GM06990 (cell line): Measurements from ENCODE around the gene IPO9.
A peak's percentile ranks its signal among the peaks of the same experiment; 100 is the strongest.

Experiments
- DNase-seq: peaks from one replicate; pipeline ENCODE4 v3.0.0-alpha.2; 2011; ENCODE audit not compliant: insufficient read length; ENCODE audit errors: extremely low read depth
- H3K27me3 ChIP-seq: replicated peaks from 2 replicates; pipeline ENCODE4 v1.6.0; 2011; ENCODE audit warnings: low read length; ENCODE audit not compliant: control insufficient read depth, insufficient read depth
- H3K36me3 ChIP-seq: 2 replicates; pipeline ENCODE4 v1.5.1; 2011; ENCODE audit warnings: low read length; ENCODE audit not compliant: control insufficient read depth, insufficient read depth
- H3K4me3 ChIP-seq: replicated peaks from 2 replicates; pipeline ENCODE4 v1.5.1; 2011; ENCODE audit warnings: low read depth, mild to moderate bottlenecking, control low read depth, low read length
- TF ChIP-seq, protein P1 (sequence below): IDR thresholded peaks from 2 replicates; pipeline ENCODE4 v1.5.1; 2011; ENCODE audit warnings: low read length, control low read depth, mild to moderate bottlenecking, inconsistent platforms; ENCODE audit not compliant: insufficient read depth, poor library complexity, severe bottlenecking

The IPO9 gene

GRCh38 chr1:201793306-201793925, 35.5 kb upstream of the IPO9 start:
- no peaks in the 10 kb centered on the region for H3K36me3 ChIP-seq
- no peaks in the 10 kb centered on the region for H3K27me3 ChIP-seq
- no peak overlapping the region for H3K4me3 ChIP-seq
- DNase-seq = no peak
- TF ChIP-seq, protein P1, sequence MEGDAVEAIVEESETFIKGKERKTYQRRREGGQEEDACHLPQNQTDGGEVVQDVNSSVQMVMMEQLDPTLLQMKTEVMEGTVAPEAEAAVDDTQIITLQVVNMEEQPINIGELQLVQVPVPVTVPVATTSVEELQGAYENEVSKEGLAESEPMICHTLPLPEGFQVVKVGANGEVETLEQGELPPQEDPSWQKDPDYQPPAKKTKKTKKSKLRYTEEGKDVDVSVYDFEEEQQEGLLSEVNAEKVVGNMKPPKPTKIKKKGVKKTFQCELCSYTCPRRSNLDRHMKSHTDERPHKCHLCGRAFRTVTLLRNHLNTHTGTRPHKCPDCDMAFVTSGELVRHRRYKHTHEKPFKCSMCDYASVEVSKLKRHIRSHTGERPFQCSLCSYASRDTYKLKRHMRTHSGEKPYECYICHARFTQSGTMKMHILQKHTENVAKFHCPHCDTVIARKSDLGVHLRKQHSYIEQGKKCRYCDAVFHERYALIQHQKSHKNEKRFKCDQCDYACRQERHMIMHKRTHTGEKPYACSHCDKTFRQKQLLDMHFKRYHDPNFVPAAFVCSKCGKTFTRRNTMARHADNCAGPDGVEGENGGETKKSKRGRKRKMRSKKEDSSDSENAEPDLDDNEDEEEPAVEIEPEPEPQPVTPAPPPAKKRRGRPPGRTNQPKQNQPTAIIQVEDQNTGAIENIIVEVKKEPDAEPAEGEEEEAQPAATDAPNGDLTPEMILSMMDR = no peak

GRCh38 chr1:201795066-201795465, 33.9 kb upstream of the IPO9 start:
- no peak for DNase-seq
- Histone ChIP-seq H3K27me3 (no peaks in the 10 kb centered on the region), H3K36me3 (no peaks in the 10 kb centered on the region), H3K4me3 (no peak overlapping the region)
- TF ChIP-seq, protein P1 = peak; percentile 40

DNA sequence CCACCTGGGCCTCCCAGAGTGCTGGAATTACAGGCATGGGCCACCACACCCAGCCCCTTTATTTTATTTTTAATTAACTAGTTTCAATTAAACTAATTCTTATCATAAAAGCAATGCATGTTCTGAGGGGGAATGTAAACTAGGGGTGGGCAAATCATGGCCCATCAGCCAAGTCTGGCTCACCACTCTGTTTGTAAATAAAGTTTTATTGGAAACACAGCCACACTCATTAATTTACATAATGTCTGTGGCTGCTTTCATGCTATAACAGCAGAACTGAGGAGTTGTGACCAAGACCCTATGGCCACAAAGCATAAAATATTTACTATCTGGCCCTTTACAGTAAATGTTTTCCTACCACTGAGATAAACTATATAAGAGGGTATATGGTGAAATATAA, 28.7 kb upstream of the IPO9 start:
- no peaks in the 10 kb centered on the region for H3K27me3 ChIP-seq
- no peak for DNase-seq
- TF ChIP-seq, protein P1 = no peak
- no peaks in the 10 kb centered on the region for H3K36me3 ChIP-seq
- no peak overlapping the region for H3K4me3 ChIP-seq

GRCh38 chr1:201806801-201807200, 22.2 kb upstream of the IPO9 start:
- Histone ChIP-seq H3K27me3 (no peaks in the 10 kb centered on the region), H3K4me3 (no peak overlapping the region), H3K36me3 (no peaks in the 10 kb centered on the region)
- DNase-seq = no peak
- TF ChIP-seq, protein P1 = no peak

DNA sequence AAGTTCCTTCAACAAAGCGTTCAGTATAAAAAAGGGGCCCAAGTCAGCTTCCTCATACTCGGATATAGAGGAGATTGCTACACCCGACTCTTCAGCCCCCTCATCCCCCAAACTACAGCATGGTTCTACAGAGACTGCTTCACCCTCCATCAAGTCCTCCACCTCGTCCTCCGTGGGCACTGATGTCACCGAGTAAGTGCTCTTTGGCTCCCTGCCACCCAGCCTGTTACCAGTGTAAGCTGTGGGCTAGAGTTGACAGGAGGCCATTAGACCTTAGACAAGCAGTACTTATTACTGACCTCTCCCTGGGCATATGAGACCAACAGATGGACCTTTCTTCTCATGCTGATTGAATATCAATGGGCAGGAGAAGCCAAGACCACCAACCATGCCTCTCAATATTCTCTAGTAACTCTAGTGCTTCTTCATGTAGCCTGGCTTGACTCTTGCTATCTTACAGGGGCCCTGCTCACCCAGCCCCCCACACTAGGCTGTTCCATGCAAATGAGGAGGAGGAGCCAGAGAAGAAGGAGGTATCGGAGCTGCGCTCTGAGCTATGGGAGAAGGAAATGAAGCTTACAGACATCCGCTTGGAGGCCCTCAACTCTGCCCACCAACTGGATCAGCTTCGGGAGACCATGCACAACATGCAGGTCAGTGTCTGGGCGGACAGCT, 20.9 kb upstream of the IPO9 start:
- DNase-seq = no peak
- TF ChIP-seq, protein P1 = no peak
- H3K36me3 ChIP-seq = no peaks in the 10 kb centered on the region
- H3K4me3 ChIP-seq = no peak overlapping the region
- H3K27me3 ChIP-seq = no peaks in the 10 kb centered on the region
